Neutrophil (primary cell): ENCODE results near the gene UGT2B7.
"Not testable (repeated sequence)": the region's sequence is repeated elsewhere in the genome, so short reads cannot be mapped to it uniquely, and the experiment has no call there.

Experiments used
- H3K27ac ChIP-seq: fragments of 200-600 bp; sonication (generic); 2 replicates; pipeline ENCODE4 v1.5.1; 2016; ENCODE audit warnings: mild to moderate bottlenecking, moderate library complexity
- H3K27me3 ChIP-seq: fragments of 200-600 bp; sonication (generic); 2 replicates; pipeline ENCODE4 v1.6.0; 2016; ENCODE audit warnings: mild to moderate bottlenecking
- H3K36me3 ChIP-seq: fragments of 200-600 bp; sonication (generic); 2 replicates; pipeline ENCODE4 v1.5.1; 2017
- H3K4me1 ChIP-seq, 2 experiments: fragments of 200-600 bp in 1 of 2; sonication (generic) in 1 of 2; 1 replicate in 1 of 2; 2 replicates in 1 of 2; pipeline versions ENCODE4 v1.5.1 to v1.6.1; 2013 to 2016; ENCODE audit warnings: low read depth in 1 of 2, low read length in 1 of 2, mild to moderate bottlenecking in 1 of 2, moderate library complexity in 1 of 2; ENCODE audit not compliant: control insufficient read depth in 1 of 2, insufficient read depth in 1 of 2
- H3K4me3 ChIP-seq, 2 experiments: fragments of 200-600 bp in 1 of 2; sonication (generic) in 1 of 2; 1 replicate in 1 of 2; 2 replicates in 1 of 2; pipeline ENCODE4 v1.5.1; 2013 to 2016; ENCODE audit warnings: low read depth in 1 of 2, low read length in 1 of 2, mild to moderate bottlenecking in 1 of 2, moderate library complexity in 1 of 2
- H3K9me3 ChIP-seq: fragments of 200-600 bp; sonication (generic); 2 replicates; pipeline ENCODE4 v1.5.1; 2016
- CTCF ChIP-seq: fragments of 200-600 bp; sonication (generic); IDR thresholded peaks from 2 replicates; pipeline ENCODE4 v1.5.1; 2016; ENCODE audit warnings: antibody characterized with exemption

The UGT2B7 gene

GRCh38 chr4:69096111-69096656, at the start of gene UGT2B7:
Gene UGT2B7 (plus strand): TSS chr4:69096474. CDS start chr4:69096521, 47 bp downstream.
- H3K36me3 ChIP-seq: no peaks in the 10 kb centered on the region
- no peak for TF ChIP-seq CTCF
- no peak within 1 kb of the TSS for H3K4me3 ChIP-seq
- no peak within 1 kb of the TSS for H3K27ac ChIP-seq
- H3K4me1 ChIP-seq: no peaks in the 10 kb centered on the region
- H3K27me3 ChIP-seq: no peaks in the 10 kb centered on the region
- H3K9me3 ChIP-seq: no peaks in the 10 kb centered on the region

GRCh38 chr4:69049860-69050259, 46.4 kb upstream of the UGT2B7 start:
- Histone ChIP-seq H3K9me3 (no peaks in the 10 kb centered on the region), H3K36me3 (no peaks in the 10 kb centered on the region), H3K27me3 (no peaks in the 10 kb centered on the region), H3K4me3 (no peak overlapping the region), H3K4me1 (no peaks in the 10 kb centered on the region), H3K27ac (no peak overlapping the region)
- no peak for TF ChIP-seq CTCF

- not testable (repeated sequence) for H3K36me3 ChIP-seq, H3K27ac ChIP-seq, H3K4me1 ChIP-seq, H3K4me3 ChIP-seq, H3K9me3 ChIP-seq, H3K27me3 ChIP-seq
These were observed 45.3 kb upstream of the UGT2B7 start for GRCh38 chr4:69050853-69051575.

- H3K27ac ChIP-seq: no peak overlapping the region
- no peak for TF ChIP-seq CTCF
These were observed 44.7 kb upstream of the UGT2B7 start for GRCh38 chr4:69051576-69051943.

GRCh38 chr4:69053309-69053885, 42.9 kb upstream of the UGT2B7 start:
- not testable (repeated sequence) for H3K4me1 ChIP-seq, H3K27ac ChIP-seq, H3K27me3 ChIP-seq, H3K9me3 ChIP-seq, H3K4me3 ChIP-seq, H3K36me3 ChIP-seq

More at GRCh38 chr4:69051576-69051943, 44.7 kb upstream of the UGT2B7 start:
- no peaks in the 10 kb centered on the region for H3K27me3 ChIP-seq
- no peaks in the 10 kb centered on the region for H3K9me3 ChIP-seq
- no peaks in the 10 kb centered on the region for H3K36me3 ChIP-seq
- no peak overlapping the region for H3K4me3 ChIP-seq
- no peaks in the 10 kb centered on the region for H3K4me1 ChIP-seq

GRCh38 chr4:69054033-69054432, 42.2 kb upstream of the UGT2B7 start:
- H3K27ac ChIP-seq, H3K4me3 ChIP-seq, H3K9me3 ChIP-seq, H3K27me3 ChIP-seq, H3K4me1 ChIP-seq, H3K36me3 ChIP-seq: not testable (repeated sequence)

- no peak for TF ChIP-seq CTCF
- Histone ChIP-seq H3K27me3 (no peaks in the 10 kb centered on the region), H3K9me3 (no peaks in the 10 kb centered on the region), H3K27ac (no peak overlapping the region), H3K4me3 (no peak overlapping the region), H3K4me1 (no peaks in the 10 kb centered on the region), H3K36me3 (no peaks in the 10 kb centered on the region)
These were observed 41.6 kb upstream of the UGT2B7 start for GRCh38 chr4:69054578-69055200.
